ENCODE results near the gene RXRA.

The RXRA gene

DNA sequence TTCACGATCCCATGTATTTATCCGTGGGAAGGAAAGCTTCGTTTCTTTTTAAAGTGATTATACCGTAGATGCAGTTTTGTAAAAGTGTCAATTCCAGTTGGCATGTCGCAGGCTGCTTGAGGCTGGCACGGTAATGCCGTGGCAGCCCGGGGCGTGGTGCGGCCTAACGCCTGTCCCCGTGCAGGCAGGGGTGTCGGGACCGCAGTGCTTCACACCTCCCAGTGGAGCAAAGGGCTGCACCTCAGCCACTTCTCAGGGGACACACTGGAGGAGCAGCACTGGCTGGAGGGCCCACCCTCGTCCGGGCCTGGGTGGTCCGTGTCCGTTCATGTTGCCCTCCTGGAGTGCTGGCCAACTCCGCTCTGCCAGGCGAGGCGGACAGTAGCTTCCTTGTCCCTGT lies 103.2 kb downstream of the RXRA start:
- DNase-seq (ENCODE audit: low read depth in 1 of 2, low spot score in 1 of 2), result no peak

DNA sequence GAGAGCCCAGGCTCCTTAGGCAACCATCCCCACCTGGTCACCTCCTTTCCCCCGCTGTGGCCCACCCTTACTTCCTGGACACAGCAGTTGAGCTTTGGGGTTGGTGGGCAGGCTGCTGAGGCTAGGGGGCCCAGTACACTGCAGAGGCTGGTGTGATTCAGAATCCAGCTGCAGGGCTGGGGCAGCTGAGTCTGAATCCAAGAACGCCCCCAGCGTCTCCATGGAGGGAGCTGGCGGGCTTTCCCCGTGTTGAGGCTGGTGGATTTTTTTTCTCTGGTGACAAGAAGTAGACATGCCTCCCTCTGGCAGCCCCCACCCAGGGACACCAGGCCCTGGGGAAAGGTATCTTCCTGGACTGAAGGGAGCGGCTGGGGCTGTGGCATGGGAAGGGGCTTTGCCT lies 104.8 kb downstream of the RXRA start:
- no peak for DNase-seq (ENCODE audit: low read depth in 1 of 2, low spot score in 1 of 2)

DNA sequence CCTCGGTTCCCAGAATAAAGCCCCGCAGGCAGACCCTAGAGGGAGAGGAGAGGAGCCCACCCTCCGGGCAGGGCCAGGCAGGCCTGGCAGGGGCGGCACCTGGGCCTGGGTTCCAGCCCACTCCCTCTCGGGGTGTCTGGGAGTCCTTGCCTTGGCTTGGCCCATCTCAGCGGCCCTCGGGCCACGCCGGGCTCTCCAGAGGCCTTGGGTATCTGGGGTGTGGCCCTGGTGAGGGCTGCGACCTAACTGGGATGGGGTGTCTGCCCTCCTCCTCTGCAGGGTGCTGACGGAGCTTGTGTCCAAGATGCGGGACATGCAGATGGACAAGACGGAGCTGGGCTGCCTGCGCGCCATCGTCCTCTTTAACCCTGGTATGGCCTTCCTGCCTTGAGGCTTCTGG lies 105.4 kb downstream of the RXRA start:
- DNase-seq (ENCODE audit: low read depth in 1 of 2, low spot score in 1 of 2), result no peak

- DNase-seq (ENCODE audit: low read depth in 1 of 2, low spot score in 1 of 2), result no peak
Observed at GRCh38 chr9:134432471-134432870, 106.2 kb downstream of the RXRA start.

DNA sequence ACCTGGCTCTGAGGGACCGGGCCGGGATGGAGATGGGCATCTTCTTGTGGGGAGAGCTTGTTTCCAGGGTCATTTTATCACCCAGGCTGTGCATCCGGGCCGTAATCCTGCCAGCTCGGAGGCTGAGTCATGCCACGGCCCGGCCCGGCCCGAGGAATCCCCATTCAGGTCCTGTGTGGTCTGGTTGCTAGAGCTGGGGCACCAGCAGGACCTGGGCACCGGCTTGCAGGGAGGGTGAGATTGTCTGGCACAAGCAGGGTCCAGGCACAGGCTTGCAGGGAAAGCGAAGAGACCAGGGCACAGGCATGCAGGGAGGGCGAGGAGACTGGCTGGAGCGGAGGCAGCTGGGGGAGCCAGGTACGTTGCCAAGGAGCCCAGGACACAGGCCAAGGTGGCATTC lies 106.8 kb downstream of the RXRA start:
- DNase-seq (ENCODE audit: low read depth in 1 of 2, low spot score in 1 of 2), result no peak

DNA sequence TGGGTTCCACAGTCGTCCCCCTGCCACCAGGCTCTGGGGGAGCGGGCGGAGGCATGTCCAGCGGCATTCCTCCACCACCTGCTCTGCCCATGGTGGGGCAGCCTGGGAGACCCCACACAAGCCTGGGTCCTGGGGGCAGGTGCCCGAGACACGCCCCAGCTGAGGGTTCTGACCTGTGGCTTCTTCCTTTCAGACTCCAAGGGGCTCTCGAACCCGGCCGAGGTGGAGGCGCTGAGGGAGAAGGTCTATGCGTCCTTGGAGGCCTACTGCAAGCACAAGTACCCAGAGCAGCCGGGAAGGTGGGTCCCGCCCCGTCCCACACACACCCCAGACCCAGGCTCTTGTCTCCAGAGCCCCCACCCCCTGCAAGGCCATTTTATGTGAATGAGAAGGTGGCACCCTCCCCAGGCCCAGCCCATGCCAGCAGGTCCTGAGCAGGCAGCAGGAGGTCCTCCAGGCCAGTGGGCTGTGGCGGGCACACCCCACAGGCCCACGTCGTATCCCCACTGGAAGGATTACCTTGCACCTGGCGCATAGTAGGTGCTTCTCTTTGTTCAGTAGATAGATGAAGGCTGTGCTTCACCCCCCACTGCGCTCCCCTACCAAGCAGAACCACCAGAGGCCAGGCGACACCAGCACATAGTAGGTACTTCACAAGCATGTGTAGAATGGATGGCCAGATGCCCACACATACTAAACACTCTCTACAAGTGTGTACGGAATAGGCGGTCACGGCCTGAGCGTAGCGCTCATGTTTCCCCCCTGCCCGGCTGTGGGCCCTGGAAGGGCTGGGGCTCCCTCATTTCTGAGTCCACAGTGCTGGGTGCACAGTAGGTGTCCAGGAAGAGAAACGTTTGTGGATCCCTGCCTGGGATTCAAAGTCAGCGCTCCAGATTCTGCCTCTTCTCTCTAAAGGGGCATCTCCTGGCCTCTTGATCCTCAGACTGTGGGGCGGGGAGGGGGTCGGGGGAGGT lies 107.9 kb downstream of the RXRA start:
- no peak for DNase-seq (ENCODE audit: low read depth in 1 of 2, low spot score in 1 of 2)

- no peak for DNase-seq (ENCODE audit: low read depth in 1 of 2, low spot score in 1 of 2)
Observed at GRCh38 chr9:134434894-134435506, 108.7 kb downstream of the RXRA start.

GRCh38 chr9:134435550-134436378 lies 109.5 kb downstream of the RXRA start:
- no peak for DNase-seq (ENCODE audit: low read depth in 1 of 2, low spot score in 1 of 2)

GRCh38 chr9:134436379-134436762 lies 110.1 kb downstream of the RXRA start:
- no peak for DNase-seq (ENCODE audit: low read depth in 1 of 2, low spot score in 1 of 2)

DNA sequence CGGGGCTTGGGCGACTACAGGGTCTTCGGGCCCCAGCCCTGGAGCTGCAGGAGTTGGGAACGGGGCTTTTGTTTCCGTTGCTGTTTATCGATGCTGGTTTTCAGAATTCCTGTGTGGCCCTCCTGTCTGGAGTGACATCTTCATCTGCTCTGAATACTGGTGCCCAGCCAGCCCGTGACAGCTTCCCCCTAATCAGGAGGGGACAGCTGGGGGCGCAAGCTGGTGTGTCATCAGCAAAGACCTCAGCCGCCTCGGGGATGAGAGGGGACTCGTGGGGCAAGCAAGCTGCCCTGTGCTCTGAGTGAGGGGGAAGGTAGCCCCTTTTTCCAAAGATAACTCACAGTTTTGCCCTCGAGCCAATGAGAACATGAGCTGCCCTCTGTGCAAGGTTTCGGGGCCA lies 110.7 kb downstream of the RXRA start:
- no peak for DNase-seq (ENCODE audit: low read depth in 1 of 2, low spot score in 1 of 2)

GRCh38 chr9:134437403-134438194 lies 111.3 kb downstream of the RXRA start:
- no peak for DNase-seq (ENCODE audit: low read depth in 1 of 2, low spot score in 1 of 2)

- no peak for DNase-seq (ENCODE audit: low read depth in 1 of 2, low spot score in 1 of 2)
Observed at GRCh38 chr9:134438195-134438788, 112.0 kb downstream of the RXRA start.

DNA sequence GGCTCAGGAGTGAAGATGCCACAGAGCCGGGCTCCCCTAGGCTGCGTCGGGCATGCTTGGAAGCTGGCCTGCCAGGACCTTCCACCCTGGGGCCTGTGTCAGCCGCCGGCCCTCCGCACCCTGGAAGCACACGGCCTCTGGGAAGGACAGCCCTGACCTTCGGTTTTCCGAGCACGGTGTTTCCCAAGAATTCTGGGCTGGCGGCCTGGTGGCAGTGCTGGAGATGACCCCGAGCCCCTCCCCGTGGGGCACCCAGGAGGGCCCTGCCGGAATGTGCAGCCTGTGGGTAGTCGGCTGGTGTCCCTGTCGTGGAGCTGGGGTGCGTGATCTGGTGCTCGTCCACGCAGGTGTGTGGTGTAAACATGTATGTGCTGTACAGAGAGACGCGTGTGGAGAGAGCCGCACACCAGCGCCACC lies 113.1 kb downstream of the RXRA start:
- DNase-seq (ENCODE audit: low read depth in 1 of 2, low spot score in 1 of 2), result no peak

DNA sequence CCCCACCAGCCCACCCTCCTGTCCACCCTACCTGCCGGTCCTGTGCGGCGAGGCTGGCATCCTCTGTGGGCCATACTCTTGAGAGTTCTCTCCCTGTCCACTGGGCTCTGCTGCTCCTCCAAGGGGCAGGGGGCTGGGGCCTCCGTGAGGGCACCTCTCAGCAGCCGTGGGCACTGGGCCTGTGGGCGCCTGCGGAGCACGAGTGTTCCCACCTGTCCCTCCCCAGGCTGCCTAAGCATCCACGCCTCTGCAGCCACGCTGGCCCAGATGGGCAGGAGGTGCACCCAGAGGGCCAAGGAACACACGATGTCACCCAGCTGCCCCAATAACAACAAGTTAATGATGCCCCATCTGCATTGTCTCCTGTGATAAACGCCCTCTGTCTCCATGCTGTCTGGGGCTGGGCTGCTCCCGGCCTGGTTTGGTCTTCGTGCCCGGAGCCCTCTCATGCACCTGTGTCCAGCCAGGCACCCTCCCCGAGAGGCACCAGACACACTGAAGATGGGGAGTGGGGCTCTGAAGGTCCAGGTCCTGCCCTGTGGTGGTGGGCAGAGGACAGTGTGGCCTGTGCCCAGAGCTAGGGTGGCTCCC lies 114.5 kb downstream of the RXRA start:
- DNase-seq (ENCODE audit: low read depth in 1 of 2, low spot score in 1 of 2), result no peak

GRCh38 chr9:134441227-134442084 lies 115.2 kb downstream of the RXRA start:
- no peak for DNase-seq (ENCODE audit: low read depth in 1 of 2, low spot score in 1 of 2)

- no peak for DNase-seq (ENCODE audit: low read depth in 1 of 2, low spot score in 1 of 2)
Observed at GRCh38 chr9:134442085-134442474, 115.8 kb downstream of the RXRA start.

DNA sequence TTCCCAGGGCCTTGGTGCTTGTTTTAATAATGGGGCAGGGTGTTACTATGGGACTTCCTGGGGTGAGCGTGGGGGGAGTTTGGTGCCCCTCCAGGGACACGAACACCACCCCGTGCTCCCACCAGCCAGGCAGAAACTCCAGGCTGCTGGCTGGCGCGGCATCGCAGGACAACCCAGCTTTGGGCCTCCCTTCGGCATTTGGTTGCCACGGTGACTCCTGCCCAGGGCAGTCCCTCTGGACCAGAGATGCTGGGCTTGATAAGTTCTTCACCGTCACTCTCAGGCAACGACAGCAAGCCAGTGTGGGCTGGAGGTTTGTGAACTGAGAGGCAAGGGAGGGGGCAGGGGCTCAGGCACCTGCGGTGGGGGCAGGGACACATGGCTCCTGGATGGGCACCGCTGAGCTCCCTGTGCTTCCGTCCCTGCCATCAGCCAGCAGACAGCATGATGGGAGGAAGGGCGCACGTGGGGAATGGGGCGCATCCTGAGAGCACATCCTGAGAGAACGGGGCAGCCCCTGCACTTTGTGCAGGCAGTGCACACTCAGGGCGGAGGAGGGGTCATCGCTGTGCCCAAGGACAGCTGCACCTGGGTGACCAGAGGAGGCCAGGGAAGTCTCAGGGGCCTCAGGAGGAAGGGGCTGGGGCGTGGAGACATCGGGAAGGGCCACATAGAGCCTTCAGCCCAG lies 116.4 kb downstream of the RXRA start:
- no peak for DNase-seq (ENCODE audit: low read depth in 1 of 2, low spot score in 1 of 2)

GRCh38 chr9:134443174-134444037 lies 117.2 kb downstream of the RXRA start:
- peak; percentile 73 to 79 for DNase-seq (ENCODE audit: low read depth in 1 of 2, low spot score in 1 of 2)

Data from stimulated activated CD4-positive, alpha-beta T cell treated with anti-CD3 and anti-CD28 coated beads, Interleukin-15, amount 100 ng/mL, for 1 hour (primary cell).